H1 (cell line): ENCODE results near the gene ODAPH. TPM values are rescaled to one million over a fixed set of nuclear protein-coding genes. Genes with fewer than 3 reads are reported as not detected.

Experiments used
- CTCF ChIA-PET: fragments of 300-600 bp; sonication (Branson Sonifier 250); formaldehyde crosslinking; loops from one replicate; lab custom pipeline; 2021; ENCODE audit not compliant: partially characterized antibody; lab: Charles Lee
- POLR2A ChIA-PET: fragments of 300-600 bp; sonication (Branson Sonifier 250); formaldehyde crosslinking; loops from one replicate; lab custom pipeline; 2021; ENCODE audit warnings: inconsistent platforms; ENCODE audit not compliant: partially characterized antibody; lab: Charles Lee
- DNase-seq, 2 experiments: peaks; one replicate each; pipeline versions ENCODE4 v3.0.0 to v3.0.0-alpha.2; 2010 to 2022; ENCODE audit warnings: low spot score in 2 of 2, low read depth in 1 of 2, mixed read lengths in 1 of 2
- FAIRE-seq: peaks from 2 replicates; lab custom pipeline; 2011; peaks lifted over from hg19 to GRCh38; lab: Jason Lieb, UNC
- H2AFZ ChIP-seq: 2 replicates; pipeline ENCODE4 v1.8.1; 2012; ENCODE audit warnings: low read length, inconsistent platforms
- H2AK5ac ChIP-seq: 2 replicates; pipeline ENCODE4 v1.6.1; 2013; ENCODE audit warnings: low read depth, low read length
- H2BK120ac ChIP-seq: replicated peaks from 2 replicates; pipeline ENCODE3; 2013; ENCODE audit warnings: low read depth, low read length, inconsistent platforms
- H2BK12ac ChIP-seq: 2 replicates; pipeline ENCODE4 v1.6.1; 2013; ENCODE audit warnings: low read depth, low read length
- H2BK15ac ChIP-seq: 2 replicates; pipeline ENCODE4 v1.6.1; 2013; ENCODE audit warnings: low read length
- H2BK20ac ChIP-seq: 2 replicates; pipeline ENCODE4 v1.6.1; 2013; ENCODE audit warnings: low read length
- H2BK5ac ChIP-seq: 2 replicates; pipeline ENCODE4 v1.6.1; 2013; ENCODE audit warnings: low read depth, low read length
- H3K14ac ChIP-seq: 2 replicates; pipeline ENCODE4 v1.6.1; 2013; ENCODE audit warnings: inconsistent platforms; ENCODE audit not compliant: insufficient read length
- H3K18ac ChIP-seq: 2 replicates; pipeline ENCODE4 v1.6.1; 2013; ENCODE audit warnings: low read length; ENCODE audit errors: extremely low read depth
- H3K23ac ChIP-seq: 2 replicates; pipeline ENCODE4 v1.6.1; 2013; ENCODE audit warnings: inconsistent platforms; ENCODE audit not compliant: insufficient read length
- H3K23me2 ChIP-seq: 2 replicates; pipeline ENCODE4 v1.6.1; 2013; ENCODE audit warnings: low read depth, low read length
- H3K27ac ChIP-seq: 2 replicates; pipeline ENCODE4 v1.6.1; 2011; ENCODE audit warnings: low read depth, low read length, inconsistent platforms
- H3K27me3 ChIP-seq, 4 experiments: replicated peaks in 1 of 4; 1 replicate in 1 of 4; 2 replicates in 3 of 4; pipeline versions ENCODE4 v1.6.1 to v1.8.1; 2011 to 2013; ENCODE audit warnings: low read length in 3 of 4, mild to moderate bottlenecking in 3 of 4, inconsistent platforms in 2 of 4, mixed read lengths in 2 of 4, moderate library complexity in 1 of 4; ENCODE audit not compliant: control insufficient read depth in 3 of 4, insufficient read depth in 3 of 4; ENCODE audit errors: extremely low read depth in 1 of 4
- H3K36me3 ChIP-seq, 4 experiments: 2 replicates each; pipeline versions ENCODE4 v1.6.1 to v1.8.1; 2011 to 2013; ENCODE audit warnings: mild to moderate bottlenecking in 4 of 4, low read length in 3 of 4, moderate library complexity in 2 of 4, control low read depth in 1 of 4, inconsistent platforms in 1 of 4; ENCODE audit not compliant: insufficient read depth in 4 of 4, control insufficient read depth in 2 of 4
- H3K4ac ChIP-seq: replicated peaks from 2 replicates; pipeline ENCODE3; 2013; ENCODE audit warnings: low read length, low read depth, mixed read lengths, inconsistent platforms; ENCODE audit not compliant: insufficient read length
- H3K4me1 ChIP-seq, 4 experiments: replicated peaks in 1 of 4; 1 replicate in 1 of 4; 2 replicates in 3 of 4; pipeline versions ENCODE4 v1.6.1 to v1.8.1; 2011 to 2013; ENCODE audit warnings: low read length in 3 of 4, inconsistent platforms in 2 of 4, mixed read lengths in 1 of 4; ENCODE audit not compliant: insufficient read depth in 4 of 4, control insufficient read depth in 3 of 4
- H3K4me2 ChIP-seq, 2 experiments: 2 replicates each; pipeline versions ENCODE4 v1.6.1 to v1.8.1; 2011 to 2013; ENCODE audit warnings: low read depth in 2 of 2, low read length in 2 of 2, control low read depth in 1 of 2, inconsistent platforms in 1 of 2, mild to moderate bottlenecking in 1 of 2; ENCODE audit not compliant: insufficient read depth in 1 of 2
- H3K4me3 ChIP-seq, 4 experiments: fragments of 200-600, 300-600 bp in 1 of 4; sonication (generic), shearing (Covaris generic), sonication (Bioruptor Twin) in 1 of 4; 2 replicates each; pipeline versions ENCODE4 v1.5.1 to v1.8.1; 2011 to 2016; ENCODE audit warnings: low read length in 4 of 4, low read depth in 3 of 4, control low read depth in 2 of 4, inconsistent platforms in 2 of 4, mild to moderate bottlenecking in 2 of 4, mixed read lengths in 1 of 4, moderate library complexity in 1 of 4; ENCODE audit not compliant: insufficient read depth in 2 of 4; ENCODE audit errors: extremely low read depth in 1 of 4
- H3K56ac ChIP-seq: replicated peaks from 2 replicates; pipeline ENCODE3; 2013; ENCODE audit warnings: low read depth, mild to moderate bottlenecking, mixed read lengths, low read length, inconsistent platforms; ENCODE audit not compliant: insufficient read length
- H3K79me1 ChIP-seq: 2 replicates; pipeline ENCODE4 v1.6.1; 2013; ENCODE audit warnings: low read depth, low read length, control low read depth
- H3K79me2 ChIP-seq, 2 experiments: 2 replicates each; pipeline versions ENCODE4 v1.6.1 to v1.8.1; 2012 to 2013; ENCODE audit warnings: low read length in 2 of 2, mild to moderate bottlenecking in 2 of 2, inconsistent platforms in 1 of 2; ENCODE audit not compliant: insufficient read depth in 2 of 2, control insufficient read depth in 1 of 2
- H3K9ac ChIP-seq, 4 experiments: replicated peaks in 1 of 4; 1 replicate in 1 of 4; 2 replicates in 3 of 4; pipeline versions ENCODE4 v1.6.1 to v1.8.1; 2011 to 2013; ENCODE audit warnings: low read depth in 3 of 4, low read length in 3 of 4, control low read depth in 2 of 4, mild to moderate bottlenecking in 2 of 4, moderate library complexity in 2 of 4, inconsistent platforms in 1 of 4; ENCODE audit errors: extremely low read depth in 1 of 4
- H3K9me3 ChIP-seq, 2 experiments: 2 replicates each; pipeline versions ENCODE4 v1.6.1 to v1.8.1; 2012 to 2013; ENCODE audit warnings: mild to moderate bottlenecking in 2 of 2, moderate library complexity in 2 of 2, control low read depth in 1 of 2, inconsistent platforms in 1 of 2, low read depth in 1 of 2, low read length in 1 of 2, mixed read lengths in 1 of 2; ENCODE audit not compliant: insufficient read depth in 2 of 2
- H4K20me1 ChIP-seq, 2 experiments: replicated peaks in 1 of 2; 2 replicates each; pipeline versions ENCODE3 to v1.8.1; 2011 to 2013; ENCODE audit warnings: inconsistent platforms in 2 of 2, low read length in 2 of 2, mild to moderate bottlenecking in 1 of 2; ENCODE audit not compliant: insufficient read depth in 2 of 2, control insufficient read depth in 1 of 2
- H4K5ac ChIP-seq: 2 replicates; pipeline ENCODE4 v1.6.1; 2013; ENCODE audit warnings: low read length, low read depth, mixed read lengths, inconsistent platforms; ENCODE audit not compliant: insufficient read length
- H4K8ac ChIP-seq: 2 replicates; pipeline ENCODE4 v1.8.0; 2013; ENCODE audit warnings: mild to moderate bottlenecking, moderate library complexity, low read length, inconsistent platforms; ENCODE audit not compliant: insufficient read depth; ENCODE audit errors: extremely low read depth
- H4K91ac ChIP-seq: replicated peaks from 2 replicates; pipeline ENCODE3; 2013; ENCODE audit warnings: low read length, mixed read lengths, inconsistent platforms; ENCODE audit not compliant: insufficient read length
- BRCA1 ChIP-seq: IDR thresholded peaks from 2 replicates; pipeline ENCODE4 v1.6.1; 2012; ENCODE audit warnings: low read depth, low read length, improper control_type of control experiment
- GABPA ChIP-seq: IDR thresholded peaks from 2 replicates; pipeline ENCODE4 v1.6.1; 2011; ENCODE audit warnings: mild to moderate bottlenecking, low read length, moderate library complexity, borderline replicate concordance; ENCODE audit not compliant: insufficient read depth
- GTF2F1 ChIP-seq: IDR thresholded peaks from 2 replicates; pipeline ENCODE4 v1.6.1; 2012; ENCODE audit warnings: low read depth, low read length, improper control_type of control experiment, borderline replicate concordance
- JUN ChIP-seq: IDR thresholded peaks from 2 replicates; pipeline ENCODE4 v1.6.1; 2011; ENCODE audit warnings: low read depth, mild to moderate bottlenecking, improper control_type of control experiment, low read length
- JUND ChIP-seq: IDR thresholded peaks from 2 replicates; pipeline ENCODE4 v1.6.1; 2011; ENCODE audit warnings: mild to moderate bottlenecking, improper control_type of control experiment, low read length
- RAD21 ChIP-seq, 2 experiments: IDR thresholded peaks in 1 of 2; conservative IDR thresholded peaks in 1 of 2; 2 replicates each; pipeline ENCODE4 v1.6.1; 2011; ENCODE audit warnings: low read depth in 2 of 2, low read length in 2 of 2, improper control_type of control experiment in 1 of 2, inconsistent platforms in 1 of 2, mild to moderate bottlenecking in 1 of 2, moderate library complexity in 1 of 2
- SP4 ChIP-seq: IDR thresholded peaks from 2 replicates; pipeline ENCODE4 v1.6.1; 2012; ENCODE audit warnings: low read length, inconsistent platforms
- TAF1 ChIP-seq: IDR thresholded peaks from 2 replicates; pipeline ENCODE4 v1.6.1; 2011; ENCODE audit warnings: mild to moderate bottlenecking, low read depth, low read length
- ZNF274 ChIP-seq: IDR thresholded peaks from 2 replicates; pipeline ENCODE4 v1.7.0; 2012; ENCODE audit warnings: low read length, borderline replicate concordance; ENCODE audit errors: extremely low read depth
- WGBS, 2 experiments: shearing (Covaris generic) in 1 of 2; methylation state at CpG; one replicate each; pipeline versions ENCODE4 v1.1.6 to v1.1.7; 2013 to 2015; ENCODE audit warnings: low lambda C conversion rate in 2 of 2, mixed read lengths in 2 of 2, inconsistent platforms in 1 of 2, low coverage in 1 of 2, missing lambda C conversion rate in 1 of 2; ENCODE audit not compliant: insufficient replicate concordance in 2 of 2, insufficient coverage in 1 of 2, insufficient read length in 1 of 2; ENCODE audit errors: extremely low coverage in 1 of 2, missing lambda C conversion rate in 1 of 2; 5-methylcytosine and 5-hydroxymethylcytosine counted together
- polyA plus RNA-seq, 7 experiments: library from polyadenylated mRNA; depleted of rRNA in 3 of 7; stranded (reverse) in 5 of 7; unstranded in 2 of 7; fragments of >200 nt in 5 of 7; fragments of 200-250 nt in 2 of 7; gene quantifications; 1 replicate in 5 of 7; 2 replicates in 1 of 7; 4 replicates in 1 of 7; pipeline versions ENCODE4 v1.2.1 to v1.2.3, GENCODE V29; 2011 to 2013; ENCODE audit warnings: missing spikeins in 2 of 7, mixed read lengths in 2 of 7
- total RNA-seq: library from RNA; stranded (reverse); fragmentation: NEBNext Ultra II Directional; extraction: Animal tissue kit (Norgen Biotek cat#: 25700); gene quantifications from 2 replicates; pipeline ENCODE4 v1.2.1, GENCODE V29; 2021
- TF ChIP-seq, protein P1 (sequence below): IDR thresholded peaks from 2 replicates; pipeline ENCODE4 v1.6.1; 2012; ENCODE audit warnings: inconsistent platforms
- TF ChIP-seq, protein P2 (sequence below): IDR thresholded peaks from 2 replicates; pipeline ENCODE4 v1.6.1; 2011; ENCODE audit warnings: low read depth, mild to moderate bottlenecking, low read length; ENCODE audit not compliant: insufficient read depth

The ODAPH gene
- total and polyA plus RNA-seq, 2 of the 8 experiments (the other 6 are each of a cell fraction or from before 2014, with no cell fraction given), result not detected

DNA sequence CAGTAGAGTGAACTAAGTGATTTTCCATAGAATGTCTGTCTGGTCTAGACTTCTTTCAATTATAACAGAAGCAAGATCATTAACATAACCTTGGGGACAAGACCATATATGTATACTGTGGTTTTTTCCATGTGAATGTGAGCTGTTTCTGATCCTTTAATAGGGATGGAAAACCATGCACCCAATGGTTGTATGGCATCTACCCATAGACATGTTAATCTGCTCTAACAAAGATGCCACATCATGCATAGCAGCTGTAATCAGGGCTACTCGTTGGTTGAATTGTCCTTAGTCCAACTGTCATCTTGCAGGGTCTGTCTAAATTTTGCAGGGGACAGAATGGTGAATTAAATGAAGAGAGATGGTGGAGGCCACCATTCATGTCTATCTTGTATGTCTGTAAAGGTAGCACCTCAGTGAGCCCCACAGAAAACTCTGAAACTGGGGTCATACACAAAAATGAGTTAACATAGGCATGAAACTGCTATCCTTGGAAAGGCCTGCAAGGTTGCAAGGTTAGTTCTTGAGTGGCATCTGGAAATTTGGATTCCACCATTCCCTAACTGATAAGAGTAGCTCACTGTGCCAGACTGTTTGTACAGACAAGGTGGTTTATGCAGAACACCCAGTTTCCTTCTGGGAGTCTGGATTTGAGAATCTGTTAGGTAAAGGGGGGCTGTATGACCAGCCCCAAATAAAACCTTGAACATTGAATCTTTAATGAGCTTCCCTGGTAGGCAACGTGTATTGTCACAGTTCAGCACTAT lies 25.1 kb upstream of the ODAPH start:
- DNase-seq (no peak), FAIRE-seq (no peak)
- Histone ChIP-seq H3K9me3 (peaks cover 6 to 10% of the 10 kb centered on the region in 2 experiments; a peak in 2 of 4 replicates), H2BK120ac (no peak overlapping the region), H2AFZ (no peak overlapping the region), H3K36me3 (peaks cover 4 to 46% (median 20%) of the 10 kb centered on the region in 4 experiments; a peak in 6 of 8 replicates), H4K5ac (no peak overlapping the region), H3K4me3 (no peak overlapping the region), H3K79me1 (no peaks in the 10 kb centered on the region), H4K91ac (no peak overlapping the region), H3K27ac (no peak overlapping the region), H3K27me3 (no peaks in the 10 kb centered on the region), H3K4me1 (no peaks in the 10 kb centered on the region), H3K14ac (no peak overlapping the region), H2BK15ac (no peak overlapping the region), H4K20me1 (no peaks in the 10 kb centered on the region), H3K4me2 (no peak overlapping the region), H3K56ac (no peak overlapping the region), H3K23ac (no peak overlapping the region), H3K18ac (no peak overlapping the region), H3K9ac (no peak overlapping the region), H3K79me2 (peaks cover 0 to 1% of the 10 kb centered on the region in 2 experiments; a peak in 1 of 4 replicates), H2BK5ac (no peak overlapping the region), H2BK12ac (no peak overlapping the region), H3K23me2 (no peaks in the 10 kb centered on the region), H3K4ac (no peak overlapping the region), H2BK20ac (no peak overlapping the region), H4K8ac (no peak overlapping the region), H2AK5ac (no peak overlapping the region)
- 92% methylated on average over 2 of the region's 2 CpGs; no CpG with 5 or more reads in 1 of the 2 experiments for WGBS, 2 experiments
- POLR2A ChIA-PET, result interaction anchor here (0.8 to 3.2 kb wide), 3 partner anchors 15 to 16 kb away, joined by 4 to 11 read pairs (median 5); partner anchors contain the start of genes RCHY1 and THAP6
- CTCF ChIA-PET, result interaction anchor here (0.6 to 1.0 kb wide), 2 partner anchors 25 to 269 kb away, joined by 3 to 5 read pairs; partner anchors contain the start of gene ODAPH
- no peak for TF ChIP-seq JUN
- TF ChIP-seq, protein P1, sequence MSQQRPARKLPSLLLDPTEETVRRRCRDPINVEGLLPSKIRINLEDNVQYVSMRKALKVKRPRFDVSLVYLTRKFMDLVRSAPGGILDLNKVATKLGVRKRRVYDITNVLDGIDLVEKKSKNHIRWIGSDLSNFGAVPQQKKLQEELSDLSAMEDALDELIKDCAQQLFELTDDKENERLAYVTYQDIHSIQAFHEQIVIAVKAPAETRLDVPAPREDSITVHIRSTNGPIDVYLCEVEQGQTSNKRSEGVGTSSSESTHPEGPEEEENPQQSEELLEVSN, result no peak
- TF ChIP-seq GTF2F1, result no peak
- no peak for TF ChIP-seq TAF1
- no peak for TF ChIP-seq BRCA1
- TF ChIP-seq JUND, result no peak
- TF ChIP-seq GABPA, result no peak
- TF ChIP-seq ZNF274, result no peak
- no peak for TF ChIP-seq SP4
- TF ChIP-seq RAD21 (IDR thresholded peaks at IDR 0.05 in 1 of 2, conservative IDR thresholded peaks at IDR 0.05 in 1 of 2; ENCODE audit: low read depth in 2 of 2, low read length in 2 of 2), result no peak
- TF ChIP-seq, protein P2, sequence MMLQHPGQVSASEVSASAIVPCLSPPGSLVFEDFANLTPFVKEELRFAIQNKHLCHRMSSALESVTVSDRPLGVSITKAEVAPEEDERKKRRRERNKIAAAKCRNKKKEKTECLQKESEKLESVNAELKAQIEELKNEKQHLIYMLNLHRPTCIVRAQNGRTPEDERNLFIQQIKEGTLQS, result no peak
